Stimulated activated CD8-positive, alpha-beta memory T cell treated with anti-CD3 and anti-CD28 coated beads, Interleukin-12 subunit alpha, Interleukin-12 subunit beta, amount 100 ng/mL, for 24 hours (primary cell): ENCODE data around the gene TRAFD1.

Experiments
- DNase-seq: peaks from one replicate; pipeline ENCODE4 v3.0.0-alpha.2; 2020; ENCODE audit errors: extremely low read depth

TRAFD1 gene

DNA sequence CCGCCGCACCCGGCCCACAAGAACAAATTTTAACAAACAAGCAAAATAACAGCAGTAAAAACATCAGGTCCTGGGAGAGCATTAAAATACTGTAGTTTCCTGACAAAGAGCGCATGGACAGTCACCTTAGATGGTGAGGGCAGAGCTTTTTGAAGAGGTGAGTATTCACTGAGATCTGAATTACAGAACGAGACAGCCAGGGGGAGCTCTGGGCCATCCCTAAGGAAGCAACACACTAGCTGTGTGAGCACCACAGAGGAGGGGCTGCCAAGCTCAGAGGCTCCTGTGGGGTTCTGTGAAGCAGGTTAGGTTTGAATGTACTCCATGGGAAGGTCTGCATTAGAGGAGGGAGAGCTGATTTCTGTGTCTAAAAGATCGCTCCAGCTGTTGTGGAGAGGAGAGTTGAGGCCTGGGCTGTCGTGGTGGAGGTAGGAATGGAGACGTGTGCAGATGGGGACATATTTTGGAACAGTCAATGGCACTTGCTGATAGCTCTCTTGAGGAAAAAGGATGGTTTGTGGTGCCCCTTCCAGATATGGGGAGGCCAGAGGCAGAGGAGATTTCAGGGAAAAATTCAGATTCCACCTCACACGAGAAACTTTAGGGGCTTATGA, 72.9 kb downstream of the TRAFD1 start:
- DNase-seq = no peak

DNA sequence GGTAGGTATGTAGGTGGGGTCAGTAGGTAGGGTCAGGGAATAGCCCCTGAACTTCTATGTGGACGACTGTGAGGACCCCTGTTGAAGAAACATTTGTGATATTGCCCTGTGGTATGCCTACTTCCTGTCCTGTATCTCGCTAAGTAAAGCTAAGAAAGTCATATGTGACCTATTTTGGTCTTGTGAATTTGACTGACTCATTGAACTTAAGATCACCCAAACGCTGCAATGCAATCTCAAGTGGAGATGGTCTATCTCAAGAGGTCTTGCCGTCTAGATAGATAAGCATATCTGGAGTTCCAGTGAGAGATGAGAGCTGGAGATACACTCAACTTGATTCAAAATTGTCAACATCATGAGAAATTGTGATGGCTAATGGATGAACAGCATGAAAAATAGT, 73.8 kb downstream of the TRAFD1 start:
- DNase-seq = no peak
